ENCODE measurements around the gene RAB41.
"Not testable (repeated sequence)": the region's sequence is repeated elsewhere in the genome, so short reads cannot be mapped to it uniquely, and the experiment has no call there.

Gene RAB41

DNA sequence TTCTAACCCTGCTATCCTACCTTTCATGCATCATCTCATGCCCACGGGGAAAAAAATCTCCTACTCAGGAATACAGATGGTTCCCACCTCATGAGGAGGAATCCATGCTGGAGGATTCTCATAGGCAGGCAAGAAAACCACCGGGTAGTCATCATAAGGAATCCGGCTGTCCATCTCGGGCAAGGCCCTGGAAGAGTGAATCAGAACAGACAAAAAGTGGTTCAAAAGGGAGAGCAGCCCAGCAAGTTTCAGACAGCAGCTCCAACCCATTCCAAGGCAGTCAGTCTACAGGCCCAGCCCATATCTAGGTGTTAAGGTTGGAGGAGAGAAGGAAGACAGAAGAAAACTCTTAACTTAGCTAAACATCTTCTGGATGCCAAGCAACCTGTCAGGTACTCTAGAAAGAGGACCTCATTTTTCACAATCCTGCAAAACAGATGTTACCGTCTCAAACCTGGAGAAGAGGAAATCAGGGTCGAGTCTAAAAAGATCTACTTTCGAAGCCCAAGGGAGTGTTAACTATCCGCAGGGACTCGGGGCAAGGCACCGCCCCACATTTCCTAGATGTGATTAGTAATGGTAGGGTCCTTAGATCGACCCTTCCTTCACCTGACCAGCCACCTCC, 7.3 kb downstream of the RAB41 start:
- no peak for DNase-seq (ENCODE audit: low read depth)
- peak overlapping the region; percentile 71 for H3K4me3 ChIP-seq (ENCODE audit: low read depth, low read length)

DNA sequence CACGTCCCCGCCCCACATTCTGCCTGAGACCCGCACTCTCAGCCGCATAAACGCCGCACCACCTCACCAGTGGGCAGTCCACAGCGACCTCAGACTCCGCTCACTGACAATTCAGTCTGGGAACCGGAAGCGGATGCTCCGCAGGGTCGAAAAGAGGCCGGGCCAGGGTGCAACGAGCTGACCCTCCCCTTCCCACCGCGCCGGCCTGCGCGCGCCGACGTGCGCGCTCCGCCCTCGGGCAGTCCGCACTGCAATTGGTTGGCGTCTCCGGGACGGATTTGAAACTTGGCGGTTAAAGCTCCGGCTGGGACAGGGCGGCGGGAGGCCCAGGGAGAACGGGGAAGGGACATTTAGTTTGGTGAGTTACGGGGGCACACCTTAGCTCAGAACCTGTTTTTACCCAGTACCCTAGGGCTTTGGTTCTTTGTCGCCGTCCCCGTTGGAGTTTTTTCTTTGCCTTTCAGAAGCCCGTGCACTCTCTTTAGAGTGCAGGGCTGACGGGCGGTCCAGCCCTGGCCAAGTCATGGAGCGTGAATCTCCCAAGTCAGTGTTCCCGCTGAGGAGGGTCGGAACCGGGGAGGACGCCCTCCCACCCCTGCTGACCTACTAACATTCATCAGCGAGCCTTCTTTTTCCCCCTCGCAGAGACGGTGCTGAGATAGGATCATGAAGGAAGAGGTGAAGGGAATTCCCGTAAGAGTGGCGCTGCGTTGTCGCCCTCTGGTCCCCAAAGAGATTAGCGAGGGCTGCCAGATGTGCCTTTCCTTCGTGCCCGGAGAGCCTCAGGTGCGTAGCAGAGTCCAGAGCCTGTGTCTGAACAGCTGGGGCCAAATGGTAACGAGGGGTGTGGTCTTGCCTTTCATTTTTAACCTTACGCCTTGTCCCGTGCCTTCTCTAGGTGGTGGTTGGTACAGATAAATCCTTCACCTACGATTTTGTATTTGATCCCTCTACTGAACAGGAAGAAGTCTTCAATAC, 8.1 kb downstream of the RAB41 start, which contains the start of the genes KIF4A and PDZD11:
TSS of gene KIF4A (plus strand) at position 312 of the 978 bp plus-strand sequence. CDS start at position 667, 355 bp downstream.
TSS of gene PDZD11 (minus strand) at position 135 of the 978 bp plus-strand sequence. CDS start 586 bp downstream, outside the sequence.
- peak within 1 kb of the TSS; percentile 71 for H3K4me3 ChIP-seq (ENCODE audit: low read depth, low read length)
- peak; percentile 27 for DNase-seq (ENCODE audit: low read depth)

GRCh38 chrX:70292788-70293187, 10.8 kb downstream of the RAB41 start:
- H3K4me3 ChIP-seq (ENCODE audit: low read depth, low read length), result no peak overlapping the region
- no peak for DNase-seq (ENCODE audit: low read depth)

DNA sequence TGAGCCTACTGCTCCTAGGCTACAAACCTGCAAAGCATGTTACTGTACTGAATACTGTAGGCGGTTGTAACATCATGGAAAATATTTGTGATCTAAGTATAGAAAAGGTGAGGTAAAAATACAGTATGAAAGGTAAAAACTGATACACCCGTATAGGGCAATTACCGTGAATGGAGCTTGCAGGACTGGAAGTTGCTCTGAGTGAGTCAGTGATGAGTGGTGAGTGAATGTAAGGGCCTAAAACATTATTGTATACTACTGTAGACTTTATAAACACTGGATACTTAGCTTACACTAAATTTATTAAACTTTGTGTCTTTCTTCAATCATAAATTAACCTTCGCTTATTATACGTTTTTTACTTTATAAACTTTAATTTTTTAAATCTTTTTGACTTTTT, 11.6 kb downstream of the RAB41 start:
- H3K4me3 ChIP-seq (ENCODE audit: low read depth, low read length), result no peak overlapping the region
- DNase-seq (ENCODE audit: low read depth), result no peak

GRCh38 chrX:70301716-70302115, 19.7 kb downstream of the RAB41 start:
- H3K4me3 ChIP-seq (ENCODE audit: low read depth, low read length), result no peak overlapping the region
- no peak for DNase-seq (ENCODE audit: low read depth)

DNA sequence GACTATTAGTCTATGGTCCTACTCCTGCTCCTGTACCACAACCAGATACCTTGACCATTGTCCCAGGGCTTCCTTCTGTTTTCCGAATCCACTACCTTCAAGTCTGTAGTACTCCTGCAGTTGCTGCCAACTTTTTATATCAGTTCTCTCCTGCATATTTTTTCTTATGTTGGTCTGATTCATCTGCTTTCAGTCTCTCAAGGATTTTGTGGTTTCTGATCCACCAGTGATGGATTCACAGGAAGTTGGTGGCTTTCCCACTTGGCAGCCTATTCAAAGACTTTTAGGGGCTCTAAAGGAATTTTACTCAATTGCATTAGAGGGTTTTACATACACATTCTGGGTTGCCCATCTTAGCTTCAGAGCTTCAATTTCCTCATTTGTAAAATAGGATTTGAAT, 31.5 kb downstream of the RAB41 start:
- no peak for DNase-seq (ENCODE audit: low read depth)
- H3K4me3 ChIP-seq (ENCODE audit: low read depth, low read length), result no peak overlapping the region

DNA sequence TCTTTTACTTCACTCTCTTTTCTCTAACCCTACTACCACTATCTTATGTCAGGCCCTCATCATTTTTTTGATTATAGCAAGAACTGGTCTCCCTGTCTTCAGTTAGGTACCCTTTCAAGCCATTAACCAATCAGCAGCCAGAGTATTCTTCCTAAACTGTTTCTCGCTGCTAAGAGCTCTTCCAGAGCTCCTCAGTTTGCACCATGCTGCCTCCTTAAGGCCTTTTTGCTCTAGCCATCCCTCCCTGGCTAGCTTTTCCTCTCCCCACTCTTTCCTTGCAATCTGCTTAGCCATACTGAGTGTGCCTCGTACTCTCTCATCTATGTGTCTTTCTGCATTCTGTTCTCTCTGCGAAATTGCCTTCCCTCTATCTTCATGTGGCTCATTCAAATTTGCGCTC, 40.8 kb downstream of the RAB41 start:
- no peak for DNase-seq (ENCODE audit: low read depth)
- H3K4me3 ChIP-seq (ENCODE audit: low read depth, low read length), result no peak overlapping the region

DNA sequence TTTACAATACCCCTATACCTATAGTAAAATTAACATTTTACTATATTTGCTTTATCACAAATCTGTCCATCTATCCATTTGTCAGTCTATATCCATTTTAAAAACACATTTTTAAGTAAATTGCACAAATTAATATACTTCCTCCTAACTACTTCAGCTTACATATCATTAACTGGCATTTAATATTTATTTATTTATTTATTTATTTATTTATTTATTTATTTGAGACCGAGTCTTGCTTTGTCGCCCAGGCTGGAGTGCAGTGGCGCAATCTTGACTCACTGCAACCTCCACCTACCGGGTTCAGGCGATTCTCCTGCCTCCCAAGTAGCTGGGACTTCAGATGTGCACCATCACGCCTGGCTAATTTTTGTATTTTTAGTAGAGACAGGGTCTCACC, 41.7 kb downstream of the RAB41 start:
- H3K4me3 ChIP-seq (ENCODE audit: low read depth, low read length); DNase-seq (ENCODE audit: low read depth): not testable (repeated sequence)

GRCh38 chrX:70324326-70324725, 42.4 kb downstream of the RAB41 start:
- DNase-seq (ENCODE audit: low read depth), result no peak

DNA sequence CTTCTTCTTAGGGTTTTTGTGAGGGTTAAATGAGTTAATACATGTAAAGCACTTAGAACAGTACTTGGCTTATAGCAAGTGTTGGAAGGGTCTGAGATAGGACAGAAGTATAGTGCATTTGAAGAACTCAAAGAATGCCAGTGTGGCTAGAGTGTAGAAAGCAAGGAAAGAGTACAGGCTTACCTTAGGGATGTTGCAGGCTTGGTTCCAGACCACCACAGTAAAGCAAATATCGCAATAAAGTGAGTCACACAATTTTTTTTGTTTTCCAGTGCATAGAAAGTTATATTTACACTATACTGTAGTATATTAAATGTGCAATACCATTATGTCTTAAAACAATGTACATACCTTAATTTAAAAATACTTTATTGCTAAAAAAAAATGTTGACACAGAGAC, 49.2 kb downstream of the RAB41 start:
- H3K4me3 ChIP-seq (ENCODE audit: low read depth, low read length), result no peak overlapping the region
- no peak for DNase-seq (ENCODE audit: low read depth)

More at GRCh38 chrX:70324326-70324725, 42.4 kb downstream of the RAB41 start:
- no peak overlapping the region for H3K4me3 ChIP-seq (ENCODE audit: low read depth, low read length)

- H3K4me3 ChIP-seq (ENCODE audit: low read depth, low read length), result no peak overlapping the region
- DNase-seq (ENCODE audit: low read depth), result no peak
Observed at GRCh38 chrX:70332600-70332999, 50.6 kb downstream of the RAB41 start.
